K562 (cell line): Measurements from ENCODE around the gene CCSER2. TPM values are rescaled to one million over a fixed set of nuclear protein-coding genes. Genes with fewer than 3 reads are reported as not detected.

Experiments
- ARID1B ChIP-seq: fragments of 450-650 bp; IDR thresholded peaks from 2 replicates; pipeline ENCODE4 v1.6.1; 2016; ENCODE audit warnings: antibody characterized with exemption, mild to moderate bottlenecking, inconsistent platforms
- ERF ChIP-seq: fragments of 450-650 bp; formaldehyde crosslinking; IDR thresholded peaks from 2 replicates; pipeline ENCODE4 v1.4.0; 2020; ENCODE audit warnings: mild to moderate bottlenecking, mixed read lengths
- GTF2E2 ChIP-seq: fragments of 200-800 bp; sonication (Bioruptor generic); IDR thresholded peaks from 2 replicates; pipeline ENCODE4 v1.6.1; 2016; ENCODE audit warnings: missing genetic modification characterization, missing compliant biosample characterization
- JUND ChIP-seq, 2 experiments: IDR thresholded peaks; 2 replicates in 1 of 2; 3 replicates in 1 of 2; pipeline ENCODE4 v1.6.1; 2011; ENCODE audit warnings: borderline replicate concordance in 2 of 2, low read depth in 2 of 2, low read length in 2 of 2, improper control_type of control experiment in 1 of 2, missing biosample characterization in 1 of 2, missing genetic modification characterization in 1 of 2, missing genetic modification reagents in 1 of 2
- KAT8 ChIP-seq: fragments of 450-650 bp; IDR thresholded peaks from 2 replicates; pipeline ENCODE4 v1.6.1; 2016; ENCODE audit warnings: low read depth, mild to moderate bottlenecking
- KLF13 ChIP-seq: fragments of 450-650 bp; IDR thresholded peaks from 2 replicates; pipeline ENCODE4 v1.6.1; 2016; ENCODE audit warnings: missing genetic modification characterization, low read depth, mild to moderate bottlenecking, missing compliant biosample characterization, moderate library complexity, borderline replicate concordance
- MED1 ChIP-seq: sonication (generic); formaldehyde crosslinking; IDR thresholded peaks from 2 replicates; pipeline ENCODE4 v1.8.1; 2023; ENCODE audit warnings: missing genetic modification reagents, borderline replicate concordance
- NELFE ChIP-seq: IDR thresholded peaks from 2 replicates; pipeline ENCODE4 v1.6.1; 2011; ENCODE audit warnings: mild to moderate bottlenecking; ENCODE audit not compliant: insufficient read depth, insufficient read length
- RAD21 ChIP-seq, 2 experiments: fragments of 250-450 bp in 1 of 2; fragments of 450-650 bp in 1 of 2; sonication (Bioruptor Pico) in 1 of 2; formaldehyde crosslinking in 1 of 2; IDR thresholded peaks in 1 of 2; conservative IDR thresholded peaks in 1 of 2; 2 replicates each; pipeline versions ENCODE4 v1.4.0 to v1.8.0; 2020 to 2022; ENCODE audit warnings: mild to moderate bottlenecking in 2 of 2, moderate library complexity in 1 of 2
- SIRT6 ChIP-seq: IDR thresholded peaks from one replicate; pipeline ENCODE4 v1.6.1; 2012; ENCODE audit warnings: low read depth, mild to moderate bottlenecking, control low read depth, inconsistent platforms, low read length, moderate library complexity
- SMC3 ChIP-seq: conservative IDR thresholded peaks from 2 replicates; pipeline ENCODE4 v1.6.1; 2011; ENCODE audit warnings: low read depth, low read length, improper control_type of control experiment; ENCODE audit not compliant: insufficient read depth
- ZNF384 ChIP-seq: IDR thresholded peaks from 2 replicates; pipeline ENCODE4 v1.6.1; 2012; ENCODE audit warnings: low read depth, low read length, improper control_type of control experiment
- ZNF551 ChIP-seq: fragments of 250-450 bp; sonication (Bioruptor Pico); IDR thresholded peaks from 2 replicates; pipeline ENCODE4 v1.5.0; 2021; ENCODE audit warnings: mild to moderate bottlenecking, moderate library complexity
- polyA plus RNA-seq, 8 experiments: library from polyadenylated mRNA; depleted of rRNA in 4 of 8; stranded (reverse) in 5 of 8; unstranded in 3 of 8; fragments of >200 nt; fragmentation: Nextera tagmentation in 2 of 8; fragmentation: Illumina TruSeq in 1 of 8; extraction: Ambion mirVana in 2 of 8; extraction: Trizol in 1 of 8; gene quantifications; 2 replicates each; pipeline versions ENCODE4 v1.2.1 to v1.2.3, GENCODE V29; 2011 to 2014; ENCODE audit warnings: inconsistent platforms in 1 of 8, missing spikeins in 1 of 8
- total RNA-seq, 7 experiments: library from RNA; depleted of rRNA in 6 of 7; stranded (reverse); fragments of >200 nt in 6 of 7; fragmentation: Illumina TruSeq in 2 of 7; extraction: Trizol in 2 of 7; gene quantifications; 2 replicates each; pipeline versions ENCODE4 v1.2.1 to v1.2.3, GENCODE V29; 2011 to 2021; ENCODE audit warnings: low replicate concordance in 1 of 7
- TF ChIP-seq, protein P1 (sequence below), 2 experiments: IDR thresholded peaks; 2 replicates each; pipeline ENCODE4 v1.6.1; 2011; ENCODE audit warnings: borderline replicate concordance in 1 of 2, control low read depth in 1 of 2, low read depth in 1 of 2, low read length in 1 of 2, mild to moderate bottlenecking in 1 of 2, mixed read lengths in 1 of 2, moderate library complexity in 1 of 2; ENCODE audit not compliant: insufficient read depth in 1 of 2, insufficient read length in 1 of 2, poor library complexity in 1 of 2, severe bottlenecking in 1 of 2; ENCODE audit errors: extremely low read depth in 1 of 2
- TF ChIP-seq, protein P2 (sequence below): sonication (generic); formaldehyde crosslinking; IDR thresholded peaks from 2 replicates; pipeline ENCODE4 v1.5.0; 2020; ENCODE audit warnings: missing genetic modification reagents
- TF ChIP-seq, protein P3 (sequence below): fragments of 450-650 bp; IDR thresholded peaks from 2 replicates; pipeline ENCODE4 v1.6.1; 2016; ENCODE audit warnings: missing biosample characterization, missing genetic modification characterization
- TF ChIP-seq, protein P4 (sequence below): fragments of 200-800 bp; sonication (Bioruptor generic); IDR thresholded peaks from 2 replicates; pipeline ENCODE4 v1.6.1; 2017; ENCODE audit warnings: missing genetic modification characterization, missing compliant biosample characterization

The CCSER2 gene
- total and polyA plus RNA-seq, 9 of the 15 experiments (the other 6 are each of a cell fraction or from before 2014, with no cell fraction given): 2.7 to 15.1 (median 9.7) TPM

DNA sequence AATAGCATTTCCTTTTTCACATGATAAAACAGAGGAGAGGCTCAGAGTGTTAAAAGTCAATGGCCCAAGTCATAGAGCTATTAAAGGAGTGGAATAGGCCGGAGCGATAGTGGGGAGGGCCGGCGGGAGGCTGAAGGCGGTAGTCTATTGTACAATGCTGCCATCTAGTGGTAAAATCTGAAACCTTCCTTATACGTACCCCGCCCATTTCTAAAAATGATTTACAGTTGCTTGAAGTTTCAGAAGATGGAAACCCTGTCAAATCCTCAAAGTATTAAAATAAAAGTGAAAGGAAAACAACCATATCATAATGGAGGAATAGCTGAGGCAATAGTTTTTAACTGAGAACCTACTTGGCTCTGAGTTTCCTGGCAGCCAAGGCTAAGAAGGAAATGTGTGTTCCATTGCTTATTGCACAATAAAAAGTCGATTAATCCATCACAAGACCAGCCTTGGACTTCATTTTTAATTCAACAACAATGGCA is 209.1 kb downstream of the CCSER2 start (continued):
- TF ChIP-seq, protein P1, sequence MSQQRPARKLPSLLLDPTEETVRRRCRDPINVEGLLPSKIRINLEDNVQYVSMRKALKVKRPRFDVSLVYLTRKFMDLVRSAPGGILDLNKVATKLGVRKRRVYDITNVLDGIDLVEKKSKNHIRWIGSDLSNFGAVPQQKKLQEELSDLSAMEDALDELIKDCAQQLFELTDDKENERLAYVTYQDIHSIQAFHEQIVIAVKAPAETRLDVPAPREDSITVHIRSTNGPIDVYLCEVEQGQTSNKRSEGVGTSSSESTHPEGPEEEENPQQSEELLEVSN (IDR thresholded peaks at IDR 0.05; ENCODE audit: borderline replicate concordance in 1 of 2, extremely low read depth in 1 of 2, insufficient read depth in 1 of 2, insufficient read length in 1 of 2, low read depth in 1 of 2, low read length in 1 of 2, poor library complexity in 1 of 2, severe bottlenecking in 1 of 2): no peak
- TF ChIP-seq SIRT6 (no peak), SMC3 (peak; percentile 86), NELFE (no peak), ZNF384 (no peak), ARID1B (no peak), MED1 (CRISPR knock-in tag) (no peak), KLF13 (tag) (peak; percentile 63; the same call in 1 of the 2 replicates), ERF (CRISPR knock-in tag) (no peak), KAT8 (no peak), ZNF551 (CRISPR knock-in tag) (no peak), JUND (IDR thresholded peaks at IDR 0.05; ENCODE audit: borderline replicate concordance, low read depth, low read length) (peak; percentile 13; the same call in 1 of the 2 replicates), JUND (tag; IDR thresholded peaks at IDR 0.05; ENCODE audit: borderline replicate concordance, low read depth, low read length) (no peak), RAD21 (CRISPR knock-in tag; conservative IDR thresholded peaks at IDR 0.05 in 1 of 2, IDR thresholded peaks at IDR 0.05 in 1 of 2) (peak; percentile 99), GTF2E2 (tag) (no peak)
- TF ChIP-seq, protein P2, sequence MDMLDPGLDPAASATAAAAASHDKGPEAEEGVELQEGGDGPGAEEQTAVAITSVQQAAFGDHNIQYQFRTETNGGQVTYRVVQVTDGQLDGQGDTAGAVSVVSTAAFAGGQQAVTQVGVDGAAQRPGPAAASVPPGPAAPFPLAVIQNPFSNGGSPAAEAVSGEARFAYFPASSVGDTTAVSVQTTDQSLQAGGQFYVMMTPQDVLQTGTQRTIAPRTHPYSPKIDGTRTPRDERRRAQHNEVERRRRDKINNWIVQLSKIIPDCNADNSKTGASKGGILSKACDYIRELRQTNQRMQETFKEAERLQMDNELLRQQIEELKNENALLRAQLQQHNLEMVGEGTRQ (CRISPR knock-in tag): no peak
- TF ChIP-seq, protein P3, sequence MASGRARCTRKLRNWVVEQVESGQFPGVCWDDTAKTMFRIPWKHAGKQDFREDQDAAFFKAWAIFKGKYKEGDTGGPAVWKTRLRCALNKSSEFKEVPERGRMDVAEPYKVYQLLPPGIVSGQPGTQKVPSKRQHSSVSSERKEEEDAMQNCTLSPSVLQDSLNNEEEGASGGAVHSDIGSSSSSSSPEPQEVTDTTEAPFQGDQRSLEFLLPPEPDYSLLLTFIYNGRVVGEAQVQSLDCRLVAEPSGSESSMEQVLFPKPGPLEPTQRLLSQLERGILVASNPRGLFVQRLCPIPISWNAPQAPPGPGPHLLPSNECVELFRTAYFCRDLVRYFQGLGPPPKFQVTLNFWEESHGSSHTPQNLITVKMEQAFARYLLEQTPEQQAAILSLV (tag): peak; percentile 29; the same call in 1 of the 2 replicates
- TF ChIP-seq, protein P4, sequence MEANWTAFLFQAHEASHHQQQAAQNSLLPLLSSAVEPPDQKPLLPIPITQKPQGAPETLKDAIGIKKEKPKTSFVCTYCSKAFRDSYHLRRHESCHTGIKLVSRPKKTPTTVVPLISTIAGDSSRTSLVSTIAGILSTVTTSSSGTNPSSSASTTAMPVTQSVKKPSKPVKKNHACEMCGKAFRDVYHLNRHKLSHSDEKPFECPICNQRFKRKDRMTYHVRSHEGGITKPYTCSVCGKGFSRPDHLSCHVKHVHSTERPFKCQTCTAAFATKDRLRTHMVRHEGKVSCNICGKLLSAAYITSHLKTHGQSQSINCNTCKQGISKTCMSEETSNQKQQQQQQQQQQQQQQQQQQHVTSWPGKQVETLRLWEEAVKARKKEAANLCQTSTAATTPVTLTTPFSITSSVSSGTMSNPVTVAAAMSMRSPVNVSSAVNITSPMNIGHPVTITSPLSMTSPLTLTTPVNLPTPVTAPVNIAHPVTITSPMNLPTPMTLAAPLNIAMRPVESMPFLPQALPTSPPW: peak; percentile 85
